HepG2 (cell line): ENCODE data around the gene ARPC3. TPM values are rescaled to one million over a fixed set of nuclear protein-coding genes. Genes with fewer than 3 reads are reported as not detected.

ENCODE experiments used
- EP300 ChIP-seq, 3 experiments: sonication (generic) in 1 of 3; formaldehyde crosslinking in 1 of 3; IDR thresholded peaks; 2 replicates each; pipeline versions ENCODE4 v1.5.1 to v1.6.1; 2011 to 2020; ENCODE audit warnings: low read depth in 2 of 3, low read length in 2 of 3, borderline replicate concordance in 1 of 3, improper control_type of control experiment in 1 of 3, mild to moderate bottlenecking in 1 of 3, missing genetic modification reagents in 1 of 3, moderate library complexity in 1 of 3
- MZF1 ChIP-seq: sonication (generic); formaldehyde crosslinking; IDR thresholded peaks from 2 replicates; pipeline ENCODE4 v1.8.1; 2023; ENCODE audit warnings: mild to moderate bottlenecking, missing genetic modification reagents, borderline replicate concordance
- NFE2L1 ChIP-seq: sonication (generic); formaldehyde crosslinking; IDR thresholded peaks from 2 replicates; pipeline ENCODE4 v1.4.0; 2020; ENCODE audit warnings: missing genetic modification reagents, mild to moderate bottlenecking, borderline replicate concordance
- NR2C2 ChIP-seq: sonication (generic); formaldehyde crosslinking; IDR thresholded peaks from 2 replicates; pipeline ENCODE4 v1.4.0; 2020; ENCODE audit warnings: missing genetic modification reagents, mild to moderate bottlenecking, moderate library complexity, borderline replicate concordance
- POLR2G ChIP-seq: fragments of 200-400 bp; formaldehyde crosslinking; IDR thresholded peaks from 2 replicates; pipeline ENCODE4 v1.6.1; 2018; ENCODE audit warnings: mild to moderate bottlenecking, low read depth, low read length, moderate library complexity
- STAT5B ChIP-seq: sonication (generic); formaldehyde crosslinking; IDR thresholded peaks from 2 replicates; pipeline ENCODE4 v1.4.0; 2020; ENCODE audit warnings: missing genetic modification reagents
- TBP ChIP-seq: sonication (generic); formaldehyde crosslinking; IDR thresholded peaks from 2 replicates; pipeline ENCODE4 v1.5.0; 2020; ENCODE audit warnings: missing genetic modification reagents
- ZBTB38 ChIP-seq: sonication (generic); formaldehyde crosslinking; IDR thresholded peaks from 2 replicates; pipeline ENCODE4 v1.5.1; 2020; ENCODE audit warnings: mild to moderate bottlenecking, missing genetic modification reagents
- ZFP36L1 ChIP-seq: sonication (generic); formaldehyde crosslinking; IDR thresholded peaks from 2 replicates; pipeline ENCODE4 v1.8.0; 2022; ENCODE audit warnings: mild to moderate bottlenecking, missing genetic modification reagents, moderate library complexity
- ZNF317 ChIP-seq: sonication (generic); formaldehyde crosslinking; IDR thresholded peaks from 2 replicates; pipeline ENCODE4 v1.5.0; 2020; ENCODE audit warnings: mild to moderate bottlenecking, missing genetic modification reagents
- ZNF570 ChIP-seq: sonication (generic); formaldehyde crosslinking; IDR thresholded peaks from 2 replicates; pipeline ENCODE4 v1.4.0; 2020; ENCODE audit warnings: mild to moderate bottlenecking, missing genetic modification reagents, borderline replicate concordance
- ZNF619 ChIP-seq: sonication (generic); formaldehyde crosslinking; IDR thresholded peaks from 2 replicates; pipeline ENCODE4 v1.4.0; 2020; ENCODE audit warnings: mild to moderate bottlenecking, missing genetic modification reagents
- polyA plus RNA-seq, 8 experiments: library from polyadenylated mRNA; depleted of rRNA in 3 of 8; stranded (reverse) in 7 of 8; unstranded in 1 of 8; fragments of >200 nt; fragmentation: Illumina TruSeq in 4 of 8; extraction: Trizol in 4 of 8; gene quantifications; 2 replicates each; pipeline versions ENCODE4 v1.2.1 to v1.2.3, GENCODE V29; 2011 to 2016; ENCODE audit warnings: low read depth in 4 of 8, missing spikeins in 1 of 8, mixed read lengths in 1 of 8; ENCODE audit not compliant: insufficient read depth in 1 of 8
- total RNA-seq, 5 experiments: library from RNA; depleted of rRNA; stranded (reverse); fragments of >200 nt; fragmentation: Illumina TruSeq; extraction: Trizol; gene quantifications; 2 replicates each; pipeline ENCODE4 v1.2.3, GENCODE V29; 2016; ENCODE audit warnings: low read depth in 1 of 5
- TF ChIP-seq, protein P1 (sequence below): sonication (generic); formaldehyde crosslinking; IDR thresholded peaks from 2 replicates; pipeline ENCODE4 v1.5.0; 2020; ENCODE audit warnings: mild to moderate bottlenecking, missing genetic modification reagents, borderline replicate concordance
- TF ChIP-seq, protein P2 (sequence below): sonication (generic); formaldehyde crosslinking; IDR thresholded peaks from 2 replicates; pipeline ENCODE4 v1.4.0; 2020; ENCODE audit warnings: missing genetic modification reagents
- TF ChIP-seq, protein P3 (sequence below): sonication (generic); formaldehyde crosslinking; IDR thresholded peaks from 2 replicates; pipeline ENCODE4 v1.4.0; 2020; ENCODE audit warnings: mild to moderate bottlenecking, low read depth, missing genetic modification reagents

ARPC3 gene
- total and polyA plus RNA-seq, 2 of the 13 experiments (the other 11 are each of a cell fraction or from before 2014, with no cell fraction given), result 32.7 to 234 TPM

DNA sequence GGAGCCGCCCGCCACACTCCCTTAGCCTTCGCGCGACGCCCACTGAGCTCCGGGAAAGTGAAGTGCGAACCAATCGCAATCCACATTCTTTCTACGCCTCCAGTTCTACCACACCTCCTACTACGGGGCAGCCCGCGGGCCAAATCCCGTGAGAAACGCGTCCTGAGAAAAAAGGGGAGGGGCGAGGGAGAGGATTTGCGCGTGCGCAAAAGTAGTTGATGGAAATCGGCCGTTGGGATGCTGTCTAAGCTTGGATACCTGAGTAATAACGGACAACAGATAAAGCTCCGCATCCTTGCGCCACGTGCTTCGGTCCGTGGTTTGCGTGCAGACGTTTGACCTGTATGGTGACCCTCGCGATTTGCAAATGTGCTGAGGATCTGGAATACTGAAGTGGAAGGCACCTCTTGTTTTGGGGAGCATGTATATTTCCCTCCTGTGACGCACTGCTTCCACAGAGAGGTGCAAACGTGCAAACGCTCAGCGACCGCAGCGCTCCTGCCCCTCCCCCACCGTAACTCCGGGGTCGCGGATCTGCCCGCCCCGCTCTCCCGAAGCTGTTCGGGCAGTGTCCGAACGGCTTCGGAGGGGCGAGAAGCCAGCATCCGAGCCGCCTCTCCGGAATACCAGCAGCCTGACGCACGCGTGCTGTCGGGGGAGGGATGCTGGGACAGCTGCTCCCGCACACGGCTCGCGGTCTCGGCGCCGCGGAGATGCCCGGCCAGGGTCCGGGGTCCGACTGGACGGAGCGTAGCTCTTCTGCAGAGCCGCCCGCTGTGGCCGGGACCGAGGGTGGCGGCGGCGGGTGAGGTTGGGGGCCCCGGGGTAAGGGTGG lies 18.3 kb upstream of the ARPC3 start, which contains the start of the genes FAM216A and GPN3 (continued):
- TF ChIP-seq, protein P1, sequence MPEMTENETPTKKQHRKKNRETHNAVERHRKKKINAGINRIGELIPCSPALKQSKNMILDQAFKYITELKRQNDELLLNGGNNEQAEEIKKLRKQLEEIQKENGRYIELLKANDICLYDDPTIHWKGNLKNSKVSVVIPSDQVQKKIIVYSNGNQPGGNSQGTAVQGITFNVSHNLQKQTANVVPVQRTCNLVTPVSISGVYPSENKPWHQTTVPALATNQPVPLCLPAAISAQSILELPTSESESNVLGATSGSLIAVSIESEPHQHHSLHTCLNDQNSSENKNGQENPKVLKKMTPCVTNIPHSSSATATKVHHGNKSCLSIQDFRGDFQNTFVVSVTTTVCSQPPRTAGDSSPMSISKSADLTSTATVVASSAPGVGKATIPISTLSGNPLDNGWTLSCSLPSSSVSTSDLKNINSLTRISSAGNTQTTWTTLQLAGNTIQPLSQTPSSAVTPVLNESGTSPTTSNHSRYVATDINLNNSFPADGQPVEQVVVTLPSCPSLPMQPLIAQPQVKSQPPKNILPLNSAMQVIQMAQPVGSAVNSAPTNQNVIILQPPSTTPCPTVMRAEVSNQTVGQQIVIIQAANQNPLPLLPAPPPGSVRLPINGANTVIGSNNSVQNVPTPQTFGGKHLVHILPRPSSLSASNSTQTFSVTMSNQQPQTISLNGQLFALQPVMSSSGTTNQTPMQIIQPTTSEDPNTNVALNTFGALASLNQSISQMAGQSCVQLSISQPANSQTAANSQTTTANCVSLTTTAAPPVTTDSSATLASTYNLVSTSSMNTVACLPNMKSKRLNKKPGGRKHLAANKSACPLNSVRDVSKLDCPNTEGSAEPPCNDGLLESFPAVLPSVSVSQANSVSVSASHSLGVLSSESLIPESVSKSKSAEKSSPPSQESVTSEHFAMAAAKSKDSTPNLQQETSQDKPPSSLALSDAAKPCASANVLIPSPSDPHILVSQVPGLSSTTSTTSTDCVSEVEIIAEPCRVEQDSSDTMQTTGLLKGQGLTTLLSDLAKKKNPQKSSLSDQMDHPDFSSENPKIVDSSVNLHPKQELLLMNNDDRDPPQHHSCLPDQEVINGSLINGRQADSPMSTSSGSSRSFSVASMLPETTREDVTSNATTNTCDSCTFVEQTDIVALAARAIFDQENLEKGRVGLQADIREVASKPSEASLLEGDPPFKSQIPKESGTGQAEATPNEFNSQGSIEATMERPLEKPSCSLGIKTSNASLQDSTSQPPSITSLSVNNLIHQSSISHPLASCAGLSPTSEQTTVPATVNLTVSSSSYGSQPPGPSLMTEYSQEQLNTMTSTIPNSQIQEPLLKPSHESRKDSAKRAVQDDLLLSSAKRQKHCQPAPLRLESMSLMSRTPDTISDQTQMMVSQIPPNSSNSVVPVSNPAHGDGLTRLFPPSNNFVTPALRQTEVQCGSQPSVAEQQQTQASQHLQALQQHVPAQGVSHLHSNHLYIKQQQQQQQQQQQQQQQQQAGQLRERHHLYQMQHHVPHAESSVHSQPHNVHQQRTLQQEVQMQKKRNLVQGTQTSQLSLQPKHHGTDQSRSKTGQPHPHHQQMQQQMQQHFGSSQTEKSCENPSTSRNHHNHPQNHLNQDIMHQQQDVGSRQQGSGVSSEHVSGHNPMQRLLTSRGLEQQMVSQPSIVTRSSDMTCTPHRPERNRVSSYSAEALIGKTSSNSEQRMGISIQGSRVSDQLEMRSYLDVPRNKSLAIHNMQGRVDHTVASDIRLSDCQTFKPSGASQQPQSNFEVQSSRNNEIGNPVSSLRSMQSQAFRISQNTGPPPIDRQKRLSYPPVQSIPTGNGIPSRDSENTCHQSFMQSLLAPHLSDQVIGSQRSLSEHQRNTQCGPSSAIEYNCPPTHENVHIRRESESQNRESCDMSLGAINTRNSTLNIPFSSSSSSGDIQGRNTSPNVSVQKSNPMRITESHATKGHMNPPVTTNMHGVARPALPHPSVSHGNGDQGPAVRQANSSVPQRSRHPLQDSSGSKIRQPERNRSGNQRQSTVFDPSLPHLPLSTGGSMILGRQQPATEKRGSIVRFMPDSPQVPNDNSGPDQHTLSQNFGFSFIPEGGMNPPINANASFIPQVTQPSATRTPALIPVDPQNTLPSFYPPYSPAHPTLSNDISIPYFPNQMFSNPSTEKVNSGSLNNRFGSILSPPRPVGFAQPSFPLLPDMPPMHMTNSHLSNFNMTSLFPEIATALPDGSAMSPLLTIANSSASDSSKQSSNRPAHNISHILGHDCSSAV, result peak; percentile 42; the same call in 1 of the 2 replicates
- TF ChIP-seq, protein P2, sequence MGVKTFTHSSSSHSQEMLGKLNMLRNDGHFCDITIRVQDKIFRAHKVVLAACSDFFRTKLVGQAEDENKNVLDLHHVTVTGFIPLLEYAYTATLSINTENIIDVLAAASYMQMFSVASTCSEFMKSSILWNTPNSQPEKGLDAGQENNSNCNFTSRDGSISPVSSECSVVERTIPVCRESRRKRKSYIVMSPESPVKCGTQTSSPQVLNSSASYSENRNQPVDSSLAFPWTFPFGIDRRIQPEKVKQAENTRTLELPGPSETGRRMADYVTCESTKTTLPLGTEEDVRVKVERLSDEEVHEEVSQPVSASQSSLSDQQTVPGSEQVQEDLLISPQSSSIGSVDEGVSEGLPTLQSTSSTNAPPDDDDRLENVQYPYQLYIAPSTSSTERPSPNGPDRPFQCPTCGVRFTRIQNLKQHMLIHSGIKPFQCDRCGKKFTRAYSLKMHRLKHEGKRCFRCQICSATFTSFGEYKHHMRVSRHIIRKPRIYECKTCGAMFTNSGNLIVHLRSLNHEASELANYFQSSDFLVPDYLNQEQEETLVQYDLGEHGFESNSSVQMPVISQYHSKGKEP (CRISPR knock-in tag), result 0 out of 2 replicates have a peak, but pooled peaks have one; percentile 6
- TF ChIP-seq NR2C2 (peak; percentile 61), MZF1 (CRISPR knock-in tag) (no peak), TBP (CRISPR knock-in tag) (no peak), NFE2L1 (CRISPR knock-in tag) (no peak), EP300 (IDR thresholded peaks at IDR 0.05; ENCODE audit: low read depth in 2 of 2, low read length in 2 of 2) (peak in 1 of 2 experiments; percentile 50; a peak in 1 of 4 replicates), EP300 (CRISPR knock-in tag; IDR thresholded peaks at IDR 0.05; ENCODE audit: borderline replicate concordance) (no peak), STAT5B (CRISPR knock-in tag) (no peak), ZNF570 (CRISPR knock-in tag) (0 out of 2 replicates have a peak, but pooled peaks have one; percentile 34), ZNF619 (CRISPR knock-in tag) (no peak; the same call in 1 of the 2 replicates), ZFP36L1 (CRISPR knock-in tag) (peak; percentile 54; the same call in 1 of the 2 replicates), POLR2G (peak; percentile 75), ZBTB38 (peak; percentile 76), ZNF317 (CRISPR knock-in tag) (no peak; the same call in none of the 2 replicates)
- TF ChIP-seq, protein P3, sequence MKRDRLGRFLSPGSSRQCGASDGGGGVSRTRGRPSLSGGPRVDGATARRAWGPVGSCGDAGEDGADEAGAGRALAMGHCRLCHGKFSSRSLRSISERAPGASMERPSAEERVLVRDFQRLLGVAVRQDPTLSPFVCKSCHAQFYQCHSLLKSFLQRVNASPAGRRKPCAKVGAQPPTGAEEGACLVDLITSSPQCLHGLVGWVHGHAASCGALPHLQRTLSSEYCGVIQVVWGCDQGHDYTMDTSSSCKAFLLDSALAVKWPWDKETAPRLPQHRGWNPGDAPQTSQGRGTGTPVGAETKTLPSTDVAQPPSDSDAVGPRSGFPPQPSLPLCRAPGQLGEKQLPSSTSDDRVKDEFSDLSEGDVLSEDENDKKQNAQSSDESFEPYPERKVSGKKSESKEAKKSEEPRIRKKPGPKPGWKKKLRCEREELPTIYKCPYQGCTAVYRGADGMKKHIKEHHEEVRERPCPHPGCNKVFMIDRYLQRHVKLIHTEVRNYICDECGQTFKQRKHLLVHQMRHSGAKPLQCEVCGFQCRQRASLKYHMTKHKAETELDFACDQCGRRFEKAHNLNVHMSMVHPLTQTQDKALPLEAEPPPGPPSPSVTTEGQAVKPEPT (CRISPR knock-in tag), result no peak
